Right cardiac atrium (tissue), 5 donors: ENCODE results near the gene FAM210B. TPM values are rescaled to one million over a fixed set of nuclear protein-coding genes. Genes with fewer than 3 reads are reported as not detected.
A peak's percentile ranks its signal among the peaks of the same experiment; 100 is the strongest.
"Not testable (repeated sequence)": the region's sequence is repeated elsewhere in the genome, so short reads cannot be mapped to it uniquely, and the experiment has no call there.

Experiments used
- ATAC-seq, 2 donors: fragments of 200-7000 bp; cut with Tn5 transposase; one replicate each; pipeline versions ENCODE4 v1.8.0 to v1.9.1; 2020; ENCODE audit warnings: moderate library complexity in 2 of 2, mild to moderate bottlenecking in 1 of 2
- DNase-seq, 3 donors: peaks; one replicate each; pipeline ENCODE4 v3.0.0-alpha.2; 2020
- H3K27ac ChIP-seq: one replicate; pipeline ENCODE4 v1.5.1; 2013; ENCODE audit warnings: mild to moderate bottlenecking, low read length, control low read depth, moderate library complexity
- H3K27me3 ChIP-seq: one replicate; pipeline ENCODE4 v1.6.1; 2013; ENCODE audit not compliant: control insufficient read depth, insufficient read depth
- H3K4me1 ChIP-seq: one replicate; pipeline ENCODE4 v1.6.1; 2013; ENCODE audit warnings: low read length; ENCODE audit not compliant: control insufficient read depth, insufficient read depth
- H3K4me3 ChIP-seq: one replicate; pipeline ENCODE4 v1.5.1; 2013; ENCODE audit warnings: low read length, control low read depth
- H3K9me3 ChIP-seq: one replicate; pipeline ENCODE4 v1.6.1; 2013; ENCODE audit warnings: low read length; ENCODE audit not compliant: control insufficient read depth
- WGBS: extraction: QIAGEN DNeasy Blood & Tissue Kit; methylation state at CpG from one replicate; pipeline ENCODE4 v1.1.7; 2013; 5-methylcytosine and 5-hydroxymethylcytosine counted together
- intact Hi-C, 4 donors: fragments of 100-400 bp; cut with DNase I; formaldehyde crosslinking; loops; one replicate each; pipeline versions ENCODE4 v1.11.0 to v1.14.0; 2022 to 2023
- long read RNA-seq, 4 donors: library from polyadenylated mRNA; unstranded; transcript quantifications; one replicate each; pipeline ENCODE4 v2.0.0, GENCODE V29; 2020 to 2021
- polyA plus RNA-seq: library from polyadenylated mRNA; stranded (reverse); fragments of 200-250 nt; gene quantifications from one replicate; pipeline ENCODE4 v1.2.3, GENCODE V29; 2013
- total RNA-seq, 4 donors: library from RNA; stranded (reverse); fragmentation: NEBNext Ultra II Directional; extraction: Animal tissue kit (Norgen Biotek cat#: 25700); gene quantifications; one replicate each; pipeline ENCODE4 v1.2.1, GENCODE V29; 2021
- donor health status: healthy with polysubstance abuse.
- donor health status: DM: no; HTN: yes; CAD: no.
- donor health status: DM: no; HTN: no; CAD: no.
- donor health status: DM: no; HTN: yes; CAD: no; lungs with severe emphysema.
- donor health status: DM: yes; HTN: yes; CAD: no.

The FAM210B gene
- total RNA-seq (10 to 100 TPM; 33.0 to 37.9 (median 35.2) TPM), polyA plus RNA-seq (29.4 TPM)
- long read RNA-seq, donor 1, transcript FAM210B-201 (3 exons, 3,046 nt): major isoform, 90 of 100 reads
- long read RNA-seq, donor 1, partial matches to known transcripts: 2 of 100 reads
- long read RNA-seq, donor 1, other reads (novel, unspliced or antisense): 7 of 100 reads
- long read RNA-seq, donor 2, transcript FAM210B-201 (3 exons, 3,046 nt): major isoform, 50 of 54 reads
- long read RNA-seq, donor 2, partial matches to known transcripts: 0 of 54 reads
- long read RNA-seq, donor 2, other reads (novel, unspliced or antisense): 3 of 54 reads
- long read RNA-seq, donor 3, transcript FAM210B-201 (3 exons, 3,046 nt): major isoform, 5 of 23 reads
- long read RNA-seq, donor 3, partial matches to known transcripts: 18 of 23 reads
- long read RNA-seq, donor 3, other reads (novel, unspliced or antisense): 0 of 23 reads
- long read RNA-seq, donor 4, transcript FAM210B-201 (3 exons, 3,046 nt): major isoform, 53 of 56 reads
- long read RNA-seq, donor 4, partial matches to known transcripts: 0 of 56 reads
- long read RNA-seq, donor 4, other reads (novel, unspliced or antisense): 2 of 56 reads

- intact Hi-C loops: no loop called here
- Histone ChIP-seq H3K27ac (peak within 1 kb of the TSS; percentile 86), H3K9me3 (no peaks in the 10 kb centered on the region), H3K4me1 (peaks cover 3% of the 10 kb centered on the region), H3K27me3 (no peaks in the 10 kb centered on the region), H3K4me3 (peak within 1 kb of the TSS; percentile 97)
- 1% methylated on average over 63 of the region's 63 CpGs for WGBS
- ATAC-seq: peak; percentile 98 to 99
- peak; percentile 93 to 97 (median 96) for DNase-seq
Measured at GRCh38 chr20:56358600-56359211, at the start of gene FAM210B. Gene FAM210B, plus strand, starts transcription at chr20:56358974. Its CDS starts 32 bp downstream, at chr20:56359006.

DNA sequence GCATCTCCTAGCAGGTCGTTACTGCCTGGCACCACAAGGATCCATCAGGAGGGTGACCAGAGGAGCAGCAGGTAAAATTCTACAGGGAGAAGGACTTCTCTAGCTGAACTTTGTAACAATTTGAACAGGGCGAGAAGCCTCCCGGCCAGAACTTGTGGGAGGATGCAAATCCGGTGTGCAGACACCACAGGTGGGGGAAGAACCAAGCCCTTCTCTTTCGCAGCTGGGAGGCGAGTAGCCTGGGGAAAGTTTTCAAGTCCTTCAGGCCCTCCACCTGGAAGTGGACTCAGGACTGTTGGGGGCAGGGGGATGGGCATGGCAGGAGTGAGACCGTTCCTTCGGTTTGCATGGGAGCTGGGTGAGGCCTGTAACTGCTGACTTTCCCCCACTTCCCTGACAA, 42.7 kb upstream of the FAM210B start:
- no peak overlapping the region for H3K27ac ChIP-seq
- DNase-seq (no peak), ATAC-seq (no peak)
- intact Hi-C loops: loop anchor here in 1 of 4 donors (10.0 kb wide), 1 partner anchor 61 kb away; no protein-coding TSS in a partner anchor
- no peaks in the 10 kb centered on the region for H3K4me1 ChIP-seq
- H3K4me3 ChIP-seq: no peak overlapping the region
- no peaks in the 10 kb centered on the region for H3K9me3 ChIP-seq
- no peaks in the 10 kb centered on the region for H3K27me3 ChIP-seq
- 70% methylated on average over 8 of the region's 8 CpGs for WGBS

DNA sequence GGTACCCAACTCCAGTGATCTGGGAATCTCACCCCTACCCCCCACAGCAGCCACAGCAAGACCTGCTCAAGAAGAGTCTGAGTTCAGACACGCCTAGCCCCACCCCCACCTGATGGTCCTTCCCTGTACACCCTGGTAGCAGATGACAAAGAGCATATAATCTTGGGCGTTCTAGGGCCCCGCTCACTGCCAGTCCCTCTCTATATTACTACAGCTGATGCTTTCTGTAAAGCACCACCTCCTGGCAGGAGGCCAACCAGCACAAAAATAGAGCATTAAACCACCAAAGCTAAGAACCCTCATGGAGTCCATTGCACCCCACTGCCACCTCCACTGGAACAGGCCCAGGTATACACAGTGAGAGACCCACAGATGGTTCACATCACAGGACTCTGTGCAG, 42.3 kb upstream of the FAM210B start:
- WGBS: 82% methylated on average over 3 of the region's 3 CpGs
- no peaks in the 10 kb centered on the region for H3K27me3 ChIP-seq
- ATAC-seq (no peak), DNase-seq (peak in 1 of 3 donors; percentile 25)
- intact Hi-C loops: loop anchor here in 1 of 4 donors (10.0 kb wide), 1 partner anchor 62 kb away; no protein-coding TSS in a partner anchor
- H3K4me3 ChIP-seq: no peak overlapping the region
- no peak overlapping the region for H3K27ac ChIP-seq
- no peaks in the 10 kb centered on the region for H3K4me1 ChIP-seq
- no peaks in the 10 kb centered on the region for H3K9me3 ChIP-seq

DNA sequence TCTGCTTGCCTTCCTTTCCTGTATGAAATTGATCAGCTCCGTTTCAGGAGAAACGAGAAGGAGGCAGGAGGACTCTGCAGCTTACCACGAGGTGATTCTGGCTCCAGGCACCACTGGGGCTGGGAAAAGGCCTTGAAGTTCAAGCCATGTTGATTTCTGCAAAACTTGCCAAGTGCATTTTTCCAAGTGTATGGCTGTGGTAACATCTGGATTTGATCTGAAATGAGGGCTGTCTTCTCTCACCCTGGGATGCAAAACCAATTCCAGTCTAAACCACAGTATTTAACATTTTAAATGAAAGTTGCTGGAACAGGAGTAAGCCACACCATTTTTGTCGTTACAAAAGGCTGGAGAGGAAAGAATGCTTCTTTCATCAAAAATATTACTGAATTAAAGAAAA, 36.1 kb upstream of the FAM210B start:
- DNase-seq (no peak), ATAC-seq (no peak)
- 37% methylated on average over 4 of the region's 4 CpGs for WGBS
- H3K27ac ChIP-seq: no peak overlapping the region
- intact Hi-C loops: no loop called here
- no peaks in the 10 kb centered on the region for H3K27me3 ChIP-seq
- H3K9me3 ChIP-seq: no peaks in the 10 kb centered on the region
- H3K4me3 ChIP-seq: no peak overlapping the region
- H3K4me1 ChIP-seq: no peaks in the 10 kb centered on the region

DNA sequence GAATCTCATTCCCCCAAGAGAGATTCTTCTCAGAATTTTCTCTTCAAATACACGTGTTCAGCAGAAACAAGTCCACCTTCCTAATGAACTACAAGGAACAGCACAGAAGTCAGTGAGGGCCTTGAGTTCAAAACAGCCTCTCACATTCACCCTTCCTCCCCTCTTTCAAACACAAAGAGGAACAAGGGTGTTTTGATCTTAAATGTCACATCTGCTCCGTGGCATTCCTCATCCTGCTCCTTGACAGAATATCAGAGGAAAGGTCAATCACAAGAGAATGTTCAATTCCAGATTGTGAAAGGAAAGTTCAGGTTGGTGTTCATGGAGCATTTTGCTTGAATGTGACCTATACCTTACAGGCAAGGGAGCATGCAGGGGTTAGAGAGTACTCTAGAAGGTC, 35.6 kb upstream of the FAM210B start:
- intact Hi-C loops: no loop called here
- no peak for DNase-seq
- H3K27ac ChIP-seq: no peak overlapping the region
- no peaks in the 10 kb centered on the region for H3K4me1 ChIP-seq
- ATAC-seq: no peak
- H3K9me3 ChIP-seq: no peaks in the 10 kb centered on the region
- no peaks in the 10 kb centered on the region for H3K27me3 ChIP-seq
- WGBS: 36% methylated on average over 2 of the region's 2 CpGs
- no peak overlapping the region for H3K4me3 ChIP-seq

DNA sequence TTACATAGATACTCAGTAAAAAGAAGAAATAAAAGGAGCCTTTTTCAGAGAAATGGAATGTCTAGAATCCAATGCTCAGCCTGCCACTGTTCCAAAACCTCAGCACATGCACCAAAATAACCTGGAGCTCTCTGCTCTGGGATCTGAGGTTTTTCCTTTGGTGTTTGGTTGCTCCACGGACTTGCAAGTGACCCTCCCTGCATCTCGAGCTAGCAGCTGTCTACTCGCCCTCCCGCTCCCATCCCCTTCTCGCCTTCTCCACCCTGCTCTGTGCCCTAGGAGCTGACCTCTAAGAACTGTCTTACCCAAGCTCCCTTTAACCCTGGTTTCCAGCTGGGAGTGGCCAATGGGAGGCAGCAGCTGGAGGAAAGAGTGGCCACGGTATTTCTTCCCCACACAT, 35.1 kb upstream of the FAM210B start:
- Histone ChIP-seq H3K4me3 (no peak overlapping the region), H3K27ac (no peak overlapping the region), H3K4me1 (no peaks in the 10 kb centered on the region), H3K27me3 (no peaks in the 10 kb centered on the region), H3K9me3 (no peaks in the 10 kb centered on the region)
- no peak for ATAC-seq
- WGBS: 60% methylated on average over 6 of the region's 6 CpGs
- intact Hi-C loops: no loop called here
- no peak for DNase-seq

- Histone ChIP-seq H3K4me1 (no peaks in the 10 kb centered on the region), H3K27ac (no peak overlapping the region), H3K4me3 (no peak overlapping the region), H3K9me3 (no peaks in the 10 kb centered on the region), H3K27me3 (no peaks in the 10 kb centered on the region)
- DNase-seq (no peak), ATAC-seq (no peak)
- intact Hi-C loops: no loop called here
Measured at GRCh38 chr20:56324806-56325205, 34.0 kb upstream of the FAM210B start.

DNA sequence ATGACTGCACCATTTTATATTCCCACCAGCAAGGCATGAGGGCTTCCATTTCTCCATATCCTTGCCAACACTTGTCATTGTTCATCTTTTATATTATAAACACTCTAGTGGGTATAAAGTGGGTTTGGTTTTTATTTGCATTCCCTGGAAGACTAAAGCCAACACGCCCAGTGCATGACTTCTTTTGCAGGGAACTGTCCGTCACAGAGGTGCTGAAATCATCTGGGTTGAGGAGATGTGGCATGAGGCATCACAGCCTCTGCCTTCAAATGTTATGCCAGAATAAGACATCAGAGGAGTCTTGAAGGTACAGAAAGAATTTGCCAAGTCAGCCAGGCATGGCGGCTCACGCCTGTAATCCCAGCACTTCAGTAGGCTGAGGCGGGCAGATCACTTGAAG, 29.9 kb upstream of the FAM210B start:
- no peak overlapping the region for H3K4me3 ChIP-seq
- peaks cover 3% of the 10 kb centered on the region for H3K9me3 ChIP-seq
- ATAC-seq: no peak
- H3K27ac ChIP-seq: no peak overlapping the region
- no peaks in the 10 kb centered on the region for H3K4me1 ChIP-seq
- no peak for DNase-seq
- WGBS: 40% methylated on average over 5 of the region's 5 CpGs
- H3K27me3 ChIP-seq: no peaks in the 10 kb centered on the region
- intact Hi-C loops: no loop called here

DNA sequence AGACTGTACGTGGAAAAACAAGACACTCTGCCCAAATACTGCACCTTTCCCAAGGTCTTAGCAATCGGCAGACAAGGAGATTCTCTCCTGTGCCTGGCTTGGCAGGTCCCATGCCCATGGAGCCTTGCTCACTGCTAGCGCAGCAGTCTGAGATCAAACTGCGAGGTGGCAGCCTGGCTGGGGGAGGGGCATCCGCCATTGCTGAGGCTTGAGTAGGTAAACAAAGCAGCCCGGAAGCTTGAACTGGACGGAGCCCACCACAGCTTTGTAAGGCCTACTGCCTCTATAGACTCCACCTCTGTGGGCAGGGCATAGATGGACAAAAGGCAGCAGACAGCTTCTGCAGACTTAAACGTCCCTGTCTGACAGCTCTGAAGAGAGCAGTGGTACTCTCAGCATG, 22.1 kb upstream of the FAM210B start:
- ATAC-seq, H3K4me1 ChIP-seq, H3K27me3 ChIP-seq, DNase-seq, H3K9me3 ChIP-seq, intact Hi-C loops, H3K27ac ChIP-seq, H3K4me3 ChIP-seq: not testable (repeated sequence)
- 74% methylated on average over 8 of the region's 8 CpGs for WGBS

DNA sequence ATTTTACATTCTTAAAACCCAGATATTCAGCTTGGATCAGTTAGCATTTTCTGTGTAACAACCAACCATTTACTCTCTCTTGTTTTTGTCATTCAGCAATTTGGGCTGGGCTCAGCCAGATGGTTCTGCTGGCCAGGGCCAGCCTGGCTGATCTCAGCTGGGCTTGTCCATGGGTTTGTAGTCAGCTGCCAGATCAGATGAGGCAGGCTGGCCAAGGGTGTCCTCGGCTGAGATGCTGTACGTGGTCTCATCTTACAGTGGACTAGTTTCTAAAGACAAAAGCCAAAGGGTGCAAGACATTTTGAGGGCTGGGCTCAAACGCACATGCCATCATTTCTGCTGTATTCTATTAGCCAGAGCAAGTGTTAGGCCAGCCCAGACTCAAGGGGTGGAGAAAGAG, 16.0 kb upstream of the FAM210B start:
- no peak overlapping the region for H3K4me3 ChIP-seq
- H3K27ac ChIP-seq: no peak overlapping the region
- ATAC-seq (no peak), DNase-seq (no peak)
- 77% methylated on average over 3 of the region's 3 CpGs for WGBS
- no peaks in the 10 kb centered on the region for H3K4me1 ChIP-seq
- no peaks in the 10 kb centered on the region for H3K9me3 ChIP-seq
- intact Hi-C loops: no loop called here
- no peaks in the 10 kb centered on the region for H3K27me3 ChIP-seq

- H3K4me1 ChIP-seq: no peaks in the 10 kb centered on the region
- no peak overlapping the region for H3K27ac ChIP-seq
- no peak overlapping the region for H3K4me3 ChIP-seq
- DNase-seq (peak; percentile 39 to 68 (median 55)), ATAC-seq (peak; percentile 62 to 79)
- H3K9me3 ChIP-seq: no peaks in the 10 kb centered on the region
- intact Hi-C loops: no loop called here
- 3% methylated on average over 41 of the region's 41 CpGs for WGBS
- no peaks in the 10 kb centered on the region for H3K27me3 ChIP-seq
Measured at GRCh38 chr20:56343861-56344381, 14.9 kb upstream of the FAM210B start.
